ENCODE measurements around the gene PDE4B.

GRCh38 chr1:65769636-65770035 is 23.1 kb upstream of the PDE4B start:
- no peak for TF ChIP-seq CTCF (IDR thresholded peaks at IDR 0.05; ENCODE audit: low read depth, low read length)
- TF ChIP-seq EZH2phosphoT487 (IDR thresholded peaks at IDR 0.05; ENCODE audit: low read depth), result no peak
